GM21367 (cell line): ENCODE measurements around the gene HS3ST3B1.

Experiments
- ATAC-seq: cut with Tn5 transposase; IDR thresholded peaks from one replicate; pipeline ENCODE4 v1.9.1; 2021; ENCODE audit not compliant: unreplicated experiment

Gene HS3ST3B1

DNA sequence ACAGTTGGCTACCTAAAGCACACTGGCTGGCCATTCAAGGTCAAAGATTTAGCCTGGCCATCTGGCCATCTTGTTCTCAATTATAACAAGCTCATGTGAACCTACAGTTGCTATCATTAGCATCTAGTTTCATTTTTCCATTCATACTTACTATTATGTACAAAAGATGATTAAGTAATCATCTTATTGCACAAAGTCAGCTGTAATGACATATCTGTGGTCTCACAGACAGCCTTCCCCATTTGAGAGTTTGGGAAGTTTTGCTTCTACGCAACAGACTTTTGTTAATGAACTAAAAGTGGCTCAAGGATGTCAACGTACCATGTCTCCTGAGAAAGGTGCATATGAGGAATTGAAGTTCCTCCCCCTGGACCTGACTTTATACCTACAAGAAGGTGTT is 51.3 kb downstream of the HS3ST3B1 start:
- no peak for ATAC-seq

DNA sequence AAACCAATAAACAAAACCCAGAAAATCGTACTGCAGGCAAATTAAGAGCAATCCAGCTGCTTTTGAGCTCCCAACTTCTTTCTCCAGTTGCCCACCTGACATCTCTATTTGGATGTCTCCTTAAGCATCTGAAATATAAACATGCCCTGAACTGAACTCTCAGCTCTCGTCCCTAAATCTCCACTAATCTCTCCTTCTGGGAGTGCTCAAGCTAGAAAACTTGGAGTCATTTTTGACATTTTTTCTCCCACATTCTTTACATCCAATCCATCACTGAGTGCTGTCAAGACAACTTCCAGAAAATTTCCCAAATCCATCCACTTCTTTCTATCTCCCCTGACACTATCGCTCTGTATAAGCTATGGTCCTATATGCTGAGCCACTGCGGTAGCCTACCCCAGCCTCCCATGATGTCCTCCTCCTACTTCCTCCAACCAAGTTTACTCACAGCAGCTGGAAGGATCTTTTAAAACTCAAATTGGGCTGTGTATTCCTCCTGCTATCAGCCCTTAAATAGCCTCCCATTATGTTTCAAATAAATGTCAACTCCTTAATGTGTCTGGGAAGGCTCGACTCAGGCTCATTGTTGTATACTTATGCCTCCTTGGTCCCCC is 53.1 kb downstream of the HS3ST3B1 start:
- no peak for ATAC-seq

DNA sequence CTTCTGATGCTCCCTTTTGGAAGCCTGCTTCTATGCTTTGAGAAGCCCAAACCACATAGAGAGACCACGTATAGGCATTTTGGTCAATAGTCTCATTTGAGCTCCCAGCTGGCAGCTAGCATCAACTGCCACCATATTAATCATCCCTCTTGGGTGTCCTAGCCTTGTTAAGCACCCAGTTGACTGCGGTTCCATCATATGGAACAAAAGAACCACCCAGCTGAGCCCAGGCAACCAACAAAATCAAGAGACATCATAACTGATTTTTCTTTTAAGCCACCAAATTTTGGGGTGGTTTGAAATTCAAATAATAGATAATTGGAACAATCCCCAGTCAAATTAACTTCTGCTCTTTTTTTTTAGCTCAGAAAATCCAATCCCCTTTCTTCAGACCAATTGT is 53.9 kb downstream of the HS3ST3B1 start:
- no peak for ATAC-seq

DNA sequence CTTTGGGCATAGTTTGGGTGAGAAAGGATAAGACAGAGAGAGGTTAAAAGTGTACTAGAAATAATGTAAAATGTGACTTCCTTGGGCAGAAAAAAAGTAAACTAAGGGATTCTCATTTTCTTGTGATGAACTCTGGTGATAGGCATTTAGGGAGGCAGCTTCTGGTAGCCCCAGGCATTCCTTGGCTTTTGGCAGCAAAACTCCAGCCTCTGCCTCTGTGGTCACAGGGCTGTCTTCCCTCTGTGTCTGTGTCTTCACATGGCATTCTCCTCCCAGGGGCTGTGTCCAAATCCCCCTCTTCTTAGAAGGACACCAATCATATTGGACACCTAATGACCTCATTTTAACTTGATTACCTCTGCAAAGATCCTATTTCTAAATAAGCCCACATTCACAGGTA is 54.7 kb downstream of the HS3ST3B1 start:
- ATAC-seq, result no peak

DNA sequence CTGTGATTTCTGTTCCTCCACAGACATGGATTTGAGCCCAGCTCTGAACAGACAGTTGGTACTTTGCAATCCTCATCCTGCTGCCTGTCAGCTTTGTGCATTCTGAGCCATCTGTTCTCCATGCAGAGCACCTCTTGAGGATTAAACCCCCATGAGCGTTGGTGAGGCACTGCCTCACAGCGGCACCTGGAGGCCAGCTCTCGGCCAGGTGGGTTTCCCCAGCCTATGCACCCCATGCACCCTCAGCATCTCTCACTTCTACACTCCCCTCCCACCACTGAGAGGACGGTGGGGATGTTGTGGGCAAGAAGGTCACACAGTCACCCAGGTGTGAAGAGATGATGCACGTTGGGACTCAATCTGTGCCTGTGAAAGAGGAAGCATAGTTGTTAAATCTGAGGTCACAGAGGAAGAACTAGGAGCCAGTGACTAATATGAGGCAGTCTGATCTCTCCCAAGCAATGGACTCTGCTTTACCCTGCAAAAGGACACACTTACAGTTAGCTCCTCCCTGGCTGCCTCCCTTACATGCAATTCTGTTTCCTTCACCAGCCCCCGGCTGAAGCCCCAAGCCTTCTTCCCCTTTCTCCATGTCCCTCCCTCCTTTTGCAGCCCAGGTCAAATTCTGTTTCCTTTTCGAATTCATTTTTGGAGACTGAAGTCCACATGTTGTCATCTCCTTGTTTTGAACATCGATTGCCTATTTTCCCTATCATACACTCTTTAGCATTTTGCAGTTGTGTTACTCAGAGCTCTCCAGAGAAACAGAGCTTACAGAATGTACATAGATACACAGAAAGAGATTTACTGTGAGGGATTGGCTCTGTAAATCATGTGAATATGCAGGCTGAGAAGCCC is 58.5 kb downstream of the HS3ST3B1 start:
- peak; percentile 98 for ATAC-seq

DNA sequence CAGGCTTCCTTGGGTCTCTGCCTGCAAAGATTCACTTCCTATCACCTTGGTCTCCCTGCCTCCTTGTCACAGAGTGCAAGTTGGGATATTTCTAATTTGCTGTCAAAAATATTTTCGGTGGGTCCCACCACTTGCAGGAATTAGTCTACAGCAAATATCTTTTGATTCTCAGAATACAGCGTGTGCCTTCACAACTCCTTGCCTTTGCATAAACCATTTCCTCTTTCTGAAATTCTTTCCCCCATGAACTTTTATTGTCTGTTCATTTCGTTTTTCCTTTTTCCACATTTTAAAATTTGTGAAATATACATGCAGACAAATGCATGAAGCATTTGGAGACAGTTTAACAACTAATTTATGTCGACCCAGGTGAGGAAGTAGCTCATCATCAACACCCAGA is 60.0 kb downstream of the HS3ST3B1 start:
- no peak for ATAC-seq

DNA sequence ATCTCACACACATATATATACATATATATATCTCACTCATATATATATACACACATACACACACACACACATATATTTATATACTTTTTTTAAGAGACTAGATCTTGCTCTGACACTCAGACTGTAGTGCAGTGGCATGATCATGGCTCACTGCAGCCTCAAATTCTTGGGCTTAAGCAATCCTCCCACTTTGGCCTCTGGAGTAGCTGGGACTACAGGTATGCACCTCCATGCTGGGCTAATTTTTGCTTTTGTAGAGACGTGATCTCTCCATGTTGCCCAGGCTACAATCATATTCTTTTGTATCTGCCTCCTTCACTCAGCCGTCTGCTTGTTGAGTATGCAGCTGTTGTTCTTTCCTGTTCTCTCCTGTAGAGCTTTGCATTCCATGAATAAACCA is 60.6 kb downstream of the HS3ST3B1 start:
- ATAC-seq, result no peak

DNA sequence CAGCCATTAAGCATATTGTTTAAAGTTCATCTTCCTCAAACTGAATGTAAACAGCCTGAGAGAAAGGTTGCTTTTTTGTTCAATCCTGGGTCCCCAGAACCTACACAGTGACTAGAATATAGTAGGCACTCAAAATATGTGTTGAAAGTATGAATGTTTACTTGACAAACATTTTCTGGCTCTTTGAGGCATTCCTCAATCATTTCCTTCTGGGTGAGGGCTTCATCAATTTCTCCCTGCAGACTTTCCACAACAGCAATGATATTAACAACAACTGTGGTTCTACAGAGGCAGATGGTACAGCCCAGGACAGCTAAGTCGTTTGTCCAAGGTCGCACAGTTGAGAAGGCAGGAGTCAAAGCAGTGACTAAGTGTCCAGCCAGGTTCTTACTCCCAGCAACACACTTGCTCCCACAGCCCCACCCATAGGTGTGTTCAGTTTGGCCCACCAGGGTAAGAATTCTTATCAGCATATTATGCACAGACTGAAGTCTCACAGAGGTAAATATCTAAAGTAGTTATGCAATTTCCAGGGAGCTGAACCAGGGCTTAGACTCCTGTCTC is 61.1 kb downstream of the HS3ST3B1 start:
- no peak for ATAC-seq

DNA sequence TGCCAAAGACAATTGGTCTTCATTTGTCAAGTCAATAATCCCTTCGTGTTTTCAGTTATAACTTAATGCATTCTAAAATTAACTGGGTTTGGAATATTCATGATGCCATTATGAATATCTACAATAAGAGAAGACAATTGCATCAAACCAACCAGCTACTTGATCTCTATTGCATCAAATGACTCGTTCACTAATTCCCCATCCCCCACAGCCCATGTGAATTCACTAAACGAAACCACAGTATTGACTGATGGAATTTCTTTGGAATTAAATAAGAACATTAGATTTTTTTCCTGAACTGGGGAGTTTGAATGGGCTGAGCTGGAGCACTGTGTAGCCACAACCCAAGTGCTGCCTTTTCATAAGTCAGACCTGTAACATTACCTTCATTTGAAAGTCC is 65.3 kb downstream of the HS3ST3B1 start:
- ATAC-seq, result no peak

DNA sequence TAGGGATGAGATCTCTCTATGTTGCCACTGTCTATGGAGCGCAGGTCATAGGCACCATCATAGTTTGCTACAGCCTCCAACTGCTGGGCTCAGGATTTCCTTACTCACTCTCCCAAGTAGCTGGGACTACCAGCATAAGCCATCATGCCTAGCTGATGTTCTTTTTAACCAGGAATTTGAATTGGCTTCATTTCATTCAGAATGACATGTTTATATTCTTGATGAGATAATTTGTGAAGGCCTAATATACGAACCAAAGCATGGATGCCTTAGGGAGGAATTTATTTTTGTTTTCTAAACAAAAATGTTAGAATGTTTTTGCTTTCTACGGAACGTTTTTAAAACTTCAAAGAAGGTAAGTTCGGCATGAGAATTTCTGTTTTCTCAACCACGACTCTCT is 71.6 kb downstream of the HS3ST3B1 start:
- ATAC-seq, result no peak

DNA sequence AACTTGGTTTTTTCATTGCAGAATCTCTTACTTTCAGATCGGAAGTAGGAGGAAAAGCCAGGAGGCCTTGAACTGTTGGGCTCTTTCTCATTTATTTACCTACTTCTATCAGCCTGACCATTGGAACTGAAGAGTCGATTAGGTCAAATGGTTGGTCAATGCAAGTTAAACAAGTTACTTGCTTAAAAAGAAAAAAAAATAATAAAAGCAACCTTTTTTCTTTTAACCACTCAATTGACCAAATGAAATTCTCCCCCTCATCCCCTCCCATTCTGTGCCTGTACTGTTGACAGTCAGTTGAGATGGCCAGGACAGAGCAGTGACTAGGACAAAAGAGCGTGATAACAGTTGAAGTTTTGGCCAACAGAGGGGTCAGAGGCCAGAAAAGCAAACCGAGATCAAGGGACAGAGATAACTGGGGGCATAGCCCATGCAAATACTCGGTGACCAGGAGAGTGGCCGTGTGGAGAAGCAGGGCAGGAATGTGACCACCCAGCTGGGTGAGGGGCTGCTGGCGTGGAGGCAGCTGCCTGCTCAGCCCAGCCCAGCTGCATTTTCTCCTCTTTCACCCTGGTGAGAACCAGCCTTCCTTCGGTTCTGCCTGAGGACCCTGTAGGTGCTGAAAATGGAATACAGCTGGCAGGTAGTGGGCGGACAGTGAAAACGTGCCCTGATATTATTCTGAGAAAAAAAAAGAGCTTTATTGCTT is 72.2 kb downstream of the HS3ST3B1 start:
- no peak for ATAC-seq

DNA sequence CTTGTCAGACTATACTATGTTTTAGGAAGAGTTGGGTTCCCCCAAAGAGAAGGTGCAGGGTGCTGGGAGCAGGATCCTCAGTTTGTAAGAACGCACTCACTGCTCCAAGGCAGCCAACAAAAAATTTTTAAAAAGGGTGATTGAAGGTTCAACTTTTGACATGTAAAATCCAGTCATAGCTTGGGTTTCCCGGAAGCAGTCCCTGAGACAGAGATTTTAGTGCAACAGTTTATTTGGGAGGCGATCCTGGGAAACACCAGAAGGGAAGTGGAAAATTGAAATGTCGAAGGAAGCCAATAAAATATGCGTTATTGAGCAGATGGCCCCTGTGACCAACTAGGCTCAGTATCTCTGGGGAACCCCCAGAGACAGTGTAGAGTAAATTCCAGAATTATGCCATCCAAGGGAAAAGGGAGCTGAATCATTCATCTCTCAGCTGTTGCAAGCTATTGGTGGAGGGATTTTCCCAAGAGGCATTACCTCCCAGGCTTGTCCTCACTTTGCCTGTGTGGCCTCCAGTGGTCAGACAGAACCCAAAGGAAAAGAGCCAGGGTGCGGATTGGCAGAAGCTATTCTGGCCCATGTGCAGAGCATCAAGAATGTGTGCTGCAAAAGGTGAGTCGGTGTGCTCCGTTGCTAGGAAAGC is 72.9 kb downstream of the HS3ST3B1 start:
- no peak for ATAC-seq

DNA sequence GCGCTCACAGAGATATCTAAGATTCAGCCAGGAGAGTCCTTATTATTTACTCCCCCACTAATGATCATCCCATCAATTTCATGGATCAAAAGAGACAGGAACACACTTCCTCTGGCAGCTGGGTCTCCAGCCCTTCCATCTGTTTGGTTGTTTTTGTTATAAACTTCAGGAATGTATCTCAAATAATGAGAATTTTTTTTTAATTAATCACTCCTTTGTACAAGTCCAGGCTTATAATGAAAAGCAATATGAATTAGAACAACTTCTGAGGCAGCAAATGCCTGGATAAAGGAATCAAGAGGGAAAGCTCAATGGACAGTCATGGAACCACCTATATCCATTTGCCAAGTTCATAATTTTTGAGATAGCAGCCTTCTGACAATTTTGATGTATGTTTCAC is 73.4 kb downstream of the HS3ST3B1 start:
- ATAC-seq, result no peak

DNA sequence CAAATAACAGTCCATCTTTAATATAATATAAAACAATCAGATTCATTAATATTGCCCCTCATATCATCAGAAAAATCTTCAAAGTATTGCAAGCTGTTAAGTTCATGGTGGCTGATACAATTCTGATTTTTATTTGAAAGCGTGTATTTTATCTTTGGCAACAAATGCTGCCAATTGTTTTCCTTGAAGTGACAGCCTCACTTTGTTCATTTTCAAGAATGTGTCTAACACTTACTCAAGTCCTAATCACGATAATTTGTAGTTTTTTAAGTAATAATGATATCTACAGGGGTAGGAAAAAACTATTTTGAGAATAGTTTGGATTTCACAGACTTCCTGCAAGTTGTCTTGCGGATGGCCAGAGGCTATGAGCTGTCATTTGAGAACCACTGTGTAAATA is 75.8 kb downstream of the HS3ST3B1 start:
- ATAC-seq, result no peak

DNA sequence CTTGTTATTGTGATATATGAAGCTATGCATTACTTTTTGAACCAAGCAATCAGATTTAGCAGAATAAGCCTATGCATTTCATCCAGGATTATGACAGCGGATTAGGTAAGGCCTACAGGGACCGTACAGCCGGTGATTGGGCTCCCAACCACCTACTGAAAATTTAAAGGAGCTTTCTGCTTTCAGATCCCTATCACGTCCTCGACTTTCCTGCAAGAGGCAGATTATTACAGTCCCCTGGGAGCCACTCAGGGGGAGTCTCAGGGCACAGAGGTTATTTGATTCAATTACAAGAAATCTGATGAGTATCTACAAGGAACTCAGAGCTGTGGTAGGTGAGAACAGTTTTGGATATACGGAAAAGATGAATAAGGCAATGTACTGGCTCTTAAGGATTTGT is 80.7 kb downstream of the HS3ST3B1 start:
- no peak for ATAC-seq

DNA sequence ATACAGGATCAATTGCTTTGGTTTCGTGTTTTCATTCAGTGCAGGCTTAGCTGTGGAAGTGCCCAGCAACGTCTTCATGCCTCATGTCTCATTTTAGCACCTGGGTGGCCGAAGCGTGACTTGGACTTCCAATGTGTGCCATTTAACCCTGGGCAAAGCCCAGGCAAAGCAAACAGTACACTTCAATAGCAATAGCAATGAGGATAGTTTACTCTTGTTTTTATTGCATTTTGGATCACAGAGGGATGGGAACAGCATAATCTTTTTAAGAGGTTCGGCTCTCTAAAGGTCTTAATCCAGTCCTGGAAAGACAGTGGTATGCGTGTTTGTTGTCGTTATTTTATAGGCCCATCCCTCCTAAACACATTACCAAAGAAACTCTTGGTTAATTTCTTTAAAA is 86.2 kb downstream of the HS3ST3B1 start:
- no peak for ATAC-seq

DNA sequence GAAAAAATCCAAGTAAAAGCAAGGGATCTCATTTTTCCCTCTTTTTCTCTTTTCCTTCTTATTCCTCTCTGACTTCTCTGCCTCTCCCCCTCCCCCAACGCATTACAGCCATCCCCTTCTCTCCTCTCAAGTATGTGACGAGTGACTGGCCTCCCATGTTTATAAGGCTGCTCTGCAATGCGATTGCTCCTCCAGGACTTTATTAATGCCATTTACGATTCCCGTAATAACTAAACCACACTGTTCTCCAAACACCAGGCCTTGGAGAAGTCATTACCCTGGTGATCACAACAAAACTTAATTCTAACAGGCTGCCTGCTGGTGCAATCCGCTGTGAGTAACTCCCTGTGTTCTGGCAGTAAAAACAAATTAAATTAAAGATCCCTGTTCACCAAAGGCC is 88.8 kb downstream of the HS3ST3B1 start:
- no peak for ATAC-seq

DNA sequence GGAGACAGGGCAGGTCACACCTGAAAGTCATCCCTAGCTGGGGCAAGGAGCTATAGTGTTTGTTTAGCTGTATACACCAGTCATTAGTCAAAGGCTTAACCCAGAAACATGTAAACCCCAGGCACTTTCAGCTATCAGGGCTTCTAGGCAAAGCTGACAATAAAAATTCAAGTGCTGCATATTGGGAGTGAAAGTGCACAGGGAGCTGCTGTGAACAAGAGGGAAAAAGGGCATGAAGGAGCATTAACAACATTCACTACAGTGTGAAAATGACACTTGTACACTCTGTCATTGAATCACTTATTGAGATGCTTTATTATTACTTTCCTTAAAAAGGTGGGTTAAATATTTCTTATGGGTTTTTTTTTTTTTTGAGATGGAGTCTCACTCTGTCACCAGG is 92.8 kb downstream of the HS3ST3B1 start:
- ATAC-seq, result no peak

DNA sequence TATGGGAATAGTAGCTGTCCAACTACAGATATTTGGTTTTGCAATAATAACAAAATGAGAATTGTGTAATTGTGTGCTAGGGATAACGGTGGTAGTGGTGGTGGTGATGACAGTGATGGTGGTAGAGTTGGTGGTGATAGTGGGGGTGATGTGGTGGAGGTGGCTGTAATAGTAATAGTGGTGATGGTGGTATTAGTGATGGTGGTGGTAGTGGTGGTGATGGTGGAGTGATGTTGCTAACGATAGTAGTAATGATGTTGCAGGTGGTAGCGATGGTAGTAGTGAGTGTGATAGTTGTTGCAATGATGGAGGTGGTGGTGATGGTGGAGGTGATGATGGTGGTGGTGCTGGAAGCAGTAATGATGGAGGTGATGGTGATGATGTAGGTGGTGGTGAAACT is 94.4 kb downstream of the HS3ST3B1 start:
- no peak for ATAC-seq

DNA sequence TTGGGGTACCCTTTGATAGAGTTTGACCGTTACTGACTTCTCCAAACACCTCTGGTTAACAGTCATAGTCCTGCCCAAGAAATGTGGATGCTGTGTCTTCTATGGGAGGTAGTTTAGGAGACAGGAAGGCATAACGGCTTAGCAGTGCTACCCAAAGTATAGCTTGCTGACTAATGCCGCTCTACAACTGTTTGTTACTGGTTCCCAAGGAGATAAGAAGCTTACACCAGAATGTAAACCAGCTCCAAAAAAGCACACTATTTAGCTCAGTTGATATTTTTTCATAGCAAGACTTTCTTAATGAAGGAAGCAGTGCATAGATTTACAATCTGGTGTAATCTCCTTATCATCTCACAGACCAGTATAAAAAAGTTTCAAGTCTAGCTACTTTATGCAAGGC is 95.7 kb downstream of the HS3ST3B1 start:
- ATAC-seq, result no peak

DNA sequence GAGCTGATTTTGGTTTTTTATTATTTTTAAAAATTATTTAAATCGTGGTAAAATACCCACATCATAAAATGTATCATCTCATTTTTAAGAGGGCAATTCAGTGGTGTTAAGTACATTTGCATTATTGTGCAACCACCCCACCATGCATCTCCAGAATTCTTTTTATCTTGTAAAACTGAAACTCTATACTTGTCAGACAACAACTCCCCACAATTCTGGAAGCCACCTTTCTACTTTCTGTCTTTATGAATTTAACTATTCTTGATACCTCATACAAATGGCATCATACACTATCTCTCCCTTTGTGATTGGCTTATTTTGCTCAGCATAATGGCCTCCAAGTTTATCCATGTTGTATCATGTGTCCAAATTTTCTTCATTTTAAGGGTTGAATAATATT is 97.9 kb downstream of the HS3ST3B1 start:
- ATAC-seq, result no peak
